Activated CD4-positive, alpha-beta T cell treated with anti-CD3 and anti-CD28 coated beads for 36 hours (primary cell): ENCODE data around the gene MYL6. TPM values are rescaled to one million over a fixed set of nuclear protein-coding genes. Genes with fewer than 3 reads are reported as not detected.

ENCODE experiments used
- ATAC-seq: fragments of 200-7000 bp; cut with Tn5 transposase; one replicate; pipeline ENCODE4 v1.10.0; 2021; ENCODE audit warnings: mild to moderate bottlenecking, moderate library complexity
- CTCF ChIA-PET: fragments of 350-600 bp; sonication (Branson Sonifier 250); formaldehyde crosslinking; loops from one replicate; lab custom pipeline; 2021; ENCODE audit warnings: antibody characterized with exemption; lab: Charles Lee
- POLR2A ChIA-PET: fragments of 350-600 bp; sonication (Branson Sonifier 250); formaldehyde crosslinking; loops from one replicate; lab custom pipeline; 2021; ENCODE audit warnings: antibody characterized with exemption, inconsistent platforms; lab: Charles Lee
- DNase-seq: peaks from one replicate; pipeline ENCODE4 v3.0.0-alpha.2; 2020
- H3K27ac Mint-ChIP-seq: one replicate; pipeline ENCODE4 v1.8.0; 2021; ENCODE audit warnings: mixed read lengths
- H3K27me3 Mint-ChIP-seq: one replicate; pipeline ENCODE4 v1.8.0; 2021; ENCODE audit warnings: mixed read lengths
- H3K36me3 Mint-ChIP-seq: one replicate; pipeline ENCODE4 v1.8.0; 2021; ENCODE audit warnings: low read depth, mixed read lengths
- H3K4me1 Mint-ChIP-seq: one replicate; pipeline ENCODE4 v1.8.0; 2021; ENCODE audit warnings: mixed read lengths
- H3K4me3 Mint-ChIP-seq: one replicate; pipeline ENCODE4 v1.8.0; 2021; ENCODE audit warnings: mild to moderate bottlenecking, moderate library complexity, mixed read lengths
- H3K9me3 Mint-ChIP-seq: one replicate; pipeline ENCODE4 v1.8.0; 2021; ENCODE audit warnings: low read depth, mixed read lengths
- intact Hi-C, 2 experiments: fragments of 100-400 bp; cut with DNase I in 1 of 2; cut with micrococcal nuclease in 1 of 2; formaldehyde crosslinking; loops; one replicate each; pipeline versions ENCODE4 v1.14.2 to v1.15.1; 2022 to 2024; cut with DNase I, micrococcal nuclease
- total RNA-seq, 2 experiments: library from RNA; stranded (reverse); gene quantifications; one replicate each; pipeline ENCODE4 v1.2.3, GENCODE V29; 2021

MYL6 gene
- total RNA-seq, 2 experiments from 2014 or later, result 692 to 918 TPM

- DNase-seq (peak; percentile 73), ATAC-seq (no peak)
- Mint-ChIP-seq H3K36me3 (peaks cover 28% of the 10 kb centered on the region), H3K27me3 (no peaks in the 10 kb centered on the region), H3K27ac (peak overlapping the region; percentile 82), H3K4me3 (peak overlapping the region; percentile 97), H3K4me1 (peaks cover 24% of the 10 kb centered on the region), H3K9me3 (no peaks in the 10 kb centered on the region)
- CTCF ChIA-PET, result interaction anchor here (0.5 to 6.1 kb wide), 31 partner anchors 9 to 518 kb away, joined by 3 to 71 read pairs (median 4); partner anchors contain the start of genes ESYT1, MYL6, MYL6B and PA2G4
- intact Hi-C loops, result loop anchor here (1.0 to 10.0 kb wide), 15 partner anchors 39 to 1835 kb away; partner anchors contain the start of genes NAB2 (in 2 of the 2), ANKRD52 (in 1 of the 2), ATP5F1B (in 1 of the 2) and CBX5 (in 1 of the 2)
- POLR2A ChIA-PET, result interaction anchor here (1.7 to 4.0 kb wide), 3 partner anchors 9 to 146 kb away, joined by 9 to 48 read pairs (median 14); partner anchors contain the start of genes ESYT1, MYL6 and RAB5B
Observed at GRCh38 chr12:56119361-56119796, 38.8 kb upstream of the MYL6 start.

- ATAC-seq (no peak), DNase-seq (no peak)
- Mint-ChIP-seq H3K27me3 (no peaks in the 10 kb centered on the region), H3K9me3 (no peaks in the 10 kb centered on the region), H3K36me3 (peaks cover 28% of the 10 kb centered on the region), H3K27ac (peak overlapping the region; percentile 58), H3K4me3 (no peak overlapping the region), H3K4me1 (peaks cover 26% of the 10 kb centered on the region)
- POLR2A ChIA-PET, result no interaction called here
- CTCF ChIA-PET, result interaction anchor here (0.5 to 6.1 kb wide), 25 partner anchors 8 to 517 kb away, joined by 3 to 71 read pairs (median 3); partner anchors contain the start of genes ESYT1, MYL6, MYL6B and PA2G4
- intact Hi-C loops, result no loop called here
Observed at GRCh38 chr12:56120158-56120846, 37.9 kb upstream of the MYL6 start.

GRCh38 chr12:56121204-56121870 is 36.8 kb upstream of the MYL6 start:
- peaks cover 28% of the 10 kb centered on the region for H3K4me1 Mint-ChIP-seq
- ChIA-PET CTCF (interaction anchor here (0.6 to 1.1 kb wide), 3 partner anchors 12 to 343 kb away, joined by 3 read pairs; no protein-coding TSS in a partner anchor), POLR2A (no interaction called here)
- H3K27me3 Mint-ChIP-seq, result no peaks in the 10 kb centered on the region
- ATAC-seq (no peak), DNase-seq (no peak)
- no peaks in the 10 kb centered on the region for H3K9me3 Mint-ChIP-seq
- no peak overlapping the region for H3K27ac Mint-ChIP-seq
- intact Hi-C loops, result no loop called here
- H3K36me3 Mint-ChIP-seq, result peaks cover 28% of the 10 kb centered on the region
- H3K4me3 Mint-ChIP-seq, result no peak overlapping the region

GRCh38 chr12:56122637-56123036 is 35.5 kb upstream of the MYL6 start:
- H3K27me3 Mint-ChIP-seq, result no peaks in the 10 kb centered on the region
- ChIA-PET CTCF (interaction anchor here (0.6 to 7.4 kb wide), 6 partner anchors 29 to 111 kb away, joined by 3 to 112 read pairs (median 4); partner anchors contain the start of genes MYL6B, RNF41 and SMARCC2), POLR2A (no interaction called here)
- intact Hi-C loops, result no loop called here
- H3K4me3 Mint-ChIP-seq, result no peak overlapping the region
- H3K4me1 Mint-ChIP-seq, result peaks cover 41% of the 10 kb centered on the region
- ATAC-seq (no peak), DNase-seq (no peak)
- H3K36me3 Mint-ChIP-seq, result peaks cover 16% of the 10 kb centered on the region
- H3K9me3 Mint-ChIP-seq, result no peaks in the 10 kb centered on the region
- H3K27ac Mint-ChIP-seq, result no peak overlapping the region

GRCh38 chr12:56124133-56124532 is 34.0 kb upstream of the MYL6 start:
- CTCF ChIA-PET, result interaction anchor here (0.6 to 7.4 kb wide), 10 partner anchors 15 to 99 kb away, joined by 3 to 112 read pairs (median 4); partner anchors contain the start of genes MYL6B, RNF41 and SMARCC2
- Mint-ChIP-seq H3K9me3 (no peaks in the 10 kb centered on the region), H3K36me3 (peaks cover 15% of the 10 kb centered on the region), H3K27ac (peak overlapping the region; percentile 4), H3K4me1 (peaks cover 36% of the 10 kb centered on the region), H3K4me3 (no peak overlapping the region), H3K27me3 (no peaks in the 10 kb centered on the region)
- DNase-seq (no peak), ATAC-seq (no peak)
- intact Hi-C loops, result no loop called here
- POLR2A ChIA-PET, result no interaction called here

- H3K9me3 Mint-ChIP-seq, result no peaks in the 10 kb centered on the region
- POLR2A ChIA-PET, result interaction anchor here (0.6 to 2.7 kb wide), 4 partner anchors 10 to 95 kb away, joined by 3 to 11 read pairs (median 4); partner anchors contain the start of genes RNF41, RPL41 and SMARCC2
- CTCF ChIA-PET, result interaction anchor here (0.7 to 7.4 kb wide), 18 partner anchors 8 to 231 kb away, joined by 3 to 112 read pairs (median 6); partner anchors contain the start of genes ANKRD52, MYL6, MYL6B and PAN2
- no peaks in the 10 kb centered on the region for H3K27me3 Mint-ChIP-seq
- peaks cover 46% of the 10 kb centered on the region for H3K4me1 Mint-ChIP-seq
- intact Hi-C loops, result loop anchor here (1.0 to 5.0 kb wide), 12 partner anchors 8 to 510 kb away; partner anchors contain the start of genes COQ10A (in 2 of the 2), SMARCC2 (in 2 of the 2), ZC3H10 (in 2 of the 2) and ANKRD52 (in 1 of the 2)
- H3K27ac Mint-ChIP-seq, result peak overlapping the region; percentile 93
- ATAC-seq (no peak), DNase-seq (no peak)
- peak overlapping the region; percentile 93 for H3K4me3 Mint-ChIP-seq
- H3K36me3 Mint-ChIP-seq, result peaks cover 26% of the 10 kb centered on the region
Observed at GRCh38 chr12:56126732-56127239, 31.4 kb upstream of the MYL6 start.

GRCh38 chr12:56127485-56127887 is 30.7 kb upstream of the MYL6 start:
- no peak for ATAC-seq
- Mint-ChIP-seq H3K9me3 (no peaks in the 10 kb centered on the region), H3K36me3 (peaks cover 33% of the 10 kb centered on the region), H3K27me3 (no peaks in the 10 kb centered on the region), H3K27ac (peak overlapping the region; percentile 93), H3K4me3 (peak overlapping the region; percentile 93), H3K4me1 (peaks cover 53% of the 10 kb centered on the region)
- CTCF ChIA-PET, result interaction anchor here (0.6 to 7.4 kb wide), 21 partner anchors 8 to 310 kb away, joined by 3 to 112 read pairs (median 4); partner anchors contain the start of genes ANKRD52, MYL6, ORMDL2 and PA2G4
- DNase-seq, result no peak
- intact Hi-C loops, result loop anchor here (1.0 to 5.0 kb wide), 7 partner anchors 61 to 509 kb away; partner anchors contain the start of genes COQ10A (in 2 of the 2), ANKRD52 (in 1 of the 2), SMARCC2 (in 1 of the 2) and SPRYD4 (in 1 of the 2)
- POLR2A ChIA-PET, result interaction anchor here (0.6 to 2.7 kb wide), 13 partner anchors 10 to 309 kb away, joined by 3 to 48 read pairs (median 6); partner anchors contain the start of genes MYL6, MYL6B, ORMDL2 and PA2G4

GRCh38 chr12:56127888-56128669 is 30.1 kb upstream of the MYL6 start, which contains the start of gene ESYT1:
TSS of gene ESYT1 (plus strand) at chr12:56128267. CDS start at chr12:56128320, 53 bp downstream.
- Mint-ChIP-seq H3K9me3 (no peaks in the 10 kb centered on the region), H3K27ac (peak within 1 kb of the TSS; percentile 95), H3K4me1 (peaks cover 55% of the 10 kb centered on the region), H3K4me3 (peak within 1 kb of the TSS; percentile 93), H3K27me3 (no peaks in the 10 kb centered on the region), H3K36me3 (peaks cover 36% of the 10 kb centered on the region)
- peak; percentile 96 for ATAC-seq
- DNase-seq, result peak; percentile 98
- POLR2A ChIA-PET, result interaction anchor here (0.6 to 2.7 kb wide), 16 partner anchors 9 to 310 kb away, joined by 3 to 48 read pairs (median 4); partner anchors contain the start of genes MYL6, MYL6B, ORMDL2 and PA2G4
- intact Hi-C loops, result loop anchor here (1.0 to 5.0 kb wide), 11 partner anchors 24 to 509 kb away; partner anchors contain the start of genes COQ10A (in 2 of the 2), MYL6B (in 2 of the 2), PA2G4 (in 2 of the 2) and ANKRD52 (in 1 of the 2)
- CTCF ChIA-PET, result interaction anchor here (0.5 to 7.4 kb wide), 23 partner anchors 9 to 311 kb away, joined by 3 to 112 read pairs (median 4); partner anchors contain the start of genes ANKRD52, MYL6, ORMDL2 and PA2G4

- ChIA-PET CTCF (interaction anchor here (0.5 to 7.4 kb wide), 15 partner anchors 8 to 155 kb away, joined by 3 to 112 read pairs (median 6); partner anchors contain the start of genes MYL6, PA2G4, RAB5B and RNF41), POLR2A (interaction anchor here (0.6 to 2.7 kb wide), 9 partner anchors 11 to 93 kb away, joined by 3 to 48 read pairs (median 11); partner anchors contain the start of genes MYL6, MYL6B, PA2G4 and RNF41)
- no peaks in the 10 kb centered on the region for H3K9me3 Mint-ChIP-seq
- no peaks in the 10 kb centered on the region for H3K27me3 Mint-ChIP-seq
- peak overlapping the region; percentile 95 for H3K27ac Mint-ChIP-seq
- H3K4me3 Mint-ChIP-seq, result peak overlapping the region; percentile 93
- intact Hi-C loops, result loop anchor here (1.0 to 5.0 kb wide), 6 partner anchors 24 to 339 kb away; partner anchors contain the start of genes MYL6B (in 2 of the 2), PA2G4 (in 2 of the 2), COQ10A (in 1 of the 2) and CS (in 1 of the 2)
- no peak for DNase-seq
- no peak for ATAC-seq
- peaks cover 55% of the 10 kb centered on the region for H3K4me1 Mint-ChIP-seq
- peaks cover 41% of the 10 kb centered on the region for H3K36me3 Mint-ChIP-seq
Observed at GRCh38 chr12:56128670-56129205, 29.4 kb upstream of the MYL6 start.
